Fibroblast of lung (primary cell): ENCODE results near the gene HTR5A.

Experiments
- EZH2 ChIP-seq: IDR thresholded peaks from 2 replicates; pipeline ENCODE4 v1.5.1; 2012; ENCODE audit warnings: low read length, control low read depth, mild to moderate bottlenecking; ENCODE audit errors: missing control alignments
- TF ChIP-seq, protein P1 (sequence below), 2 donors: IDR thresholded peaks in 1 of 2; conservative IDR thresholded peaks in 1 of 2; 1 replicate in 1 of 2; 2 replicates in 1 of 2; pipeline ENCODE4 v1.5.1; 2011 to 2012; ENCODE audit warnings: low read length in 2 of 2, control low read depth in 1 of 2, inconsistent platforms in 1 of 2, low read depth in 1 of 2, mild to moderate bottlenecking in 1 of 2

DNA sequence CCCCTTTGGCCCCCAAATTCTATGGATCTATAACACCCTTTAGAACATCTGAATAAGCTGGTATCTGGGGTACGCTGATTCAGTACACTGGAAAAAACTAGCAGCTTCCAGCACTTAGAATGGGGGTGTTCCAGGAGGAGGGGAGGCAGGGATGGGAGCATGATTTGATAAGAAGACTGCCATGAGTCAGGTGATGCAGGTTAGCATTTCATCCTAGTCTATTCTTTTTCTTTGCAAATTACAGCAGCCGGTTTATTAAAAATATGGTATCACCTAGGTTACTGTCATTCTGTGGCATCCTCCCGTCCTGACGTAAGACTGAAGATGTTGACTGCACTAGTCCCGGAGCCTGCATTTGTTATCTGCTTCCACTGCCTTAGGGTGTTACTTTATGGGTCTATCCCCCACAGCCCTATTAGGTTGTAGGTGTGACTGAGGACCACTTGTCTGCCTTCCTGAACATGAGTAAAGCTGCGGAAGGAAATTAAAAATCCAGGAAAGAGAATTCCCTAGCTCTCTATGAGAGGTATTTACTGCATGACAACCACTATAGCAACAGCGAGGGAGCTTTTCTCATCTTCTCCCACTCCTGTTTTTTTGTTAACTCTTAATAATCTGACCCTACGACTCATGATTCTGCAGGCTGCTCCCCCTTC lies 1.9 kb downstream of the HTR5A start:
- TF ChIP-seq, protein P1, sequence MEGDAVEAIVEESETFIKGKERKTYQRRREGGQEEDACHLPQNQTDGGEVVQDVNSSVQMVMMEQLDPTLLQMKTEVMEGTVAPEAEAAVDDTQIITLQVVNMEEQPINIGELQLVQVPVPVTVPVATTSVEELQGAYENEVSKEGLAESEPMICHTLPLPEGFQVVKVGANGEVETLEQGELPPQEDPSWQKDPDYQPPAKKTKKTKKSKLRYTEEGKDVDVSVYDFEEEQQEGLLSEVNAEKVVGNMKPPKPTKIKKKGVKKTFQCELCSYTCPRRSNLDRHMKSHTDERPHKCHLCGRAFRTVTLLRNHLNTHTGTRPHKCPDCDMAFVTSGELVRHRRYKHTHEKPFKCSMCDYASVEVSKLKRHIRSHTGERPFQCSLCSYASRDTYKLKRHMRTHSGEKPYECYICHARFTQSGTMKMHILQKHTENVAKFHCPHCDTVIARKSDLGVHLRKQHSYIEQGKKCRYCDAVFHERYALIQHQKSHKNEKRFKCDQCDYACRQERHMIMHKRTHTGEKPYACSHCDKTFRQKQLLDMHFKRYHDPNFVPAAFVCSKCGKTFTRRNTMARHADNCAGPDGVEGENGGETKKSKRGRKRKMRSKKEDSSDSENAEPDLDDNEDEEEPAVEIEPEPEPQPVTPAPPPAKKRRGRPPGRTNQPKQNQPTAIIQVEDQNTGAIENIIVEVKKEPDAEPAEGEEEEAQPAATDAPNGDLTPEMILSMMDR (conservative IDR thresholded peaks at IDR 0.05 in 1 of 2, IDR thresholded peaks at IDR 0.05 in 1 of 2; ENCODE audit: low read depth in 1 of 2, low read length in 2 of 2) = no peak
- TF ChIP-seq EZH2 = no peak
